Measurements from ENCODE around the gene CCDC85C. TPM values are rescaled to one million over a fixed set of nuclear protein-coding genes. Genes with fewer than 3 reads are reported as not detected.

The CCDC85C gene
- total RNA-seq, 1 donor from 2014 or later: 16.6 TPM

- no peak overlapping the region for H3K4me3 ChIP-seq (ENCODE audit: insufficient read depth, low read depth, low read length)
Measured at GRCh38 chr14:99595034-99595433, 9.0 kb downstream of the CCDC85C start.

GRCh38 chr14:99593971-99594841 is 9.8 kb downstream of the CCDC85C start:
- H3K4me1 ChIP-seq (ENCODE audit: insufficient read depth, low read length): peaks cover 17% of the 10 kb centered on the region
- no peaks in the 10 kb centered on the region for H3K9me3 ChIP-seq (ENCODE audit: insufficient read depth, low read depth, low read length)
- H3K27ac ChIP-seq (ENCODE audit: low read depth, low read length): no peak overlapping the region
- H4K20me1 ChIP-seq (ENCODE audit: insufficient read depth, low read length): peaks cover 86% of the 10 kb centered on the region
- peaks cover 96% of the 10 kb centered on the region for H3K79me2 ChIP-seq (ENCODE audit: insufficient read depth, low read length)
- Mint-ChIP-seq H3K4me3 (ENCODE audit: unreplicated experiment) (no peak overlapping the region), H3K27ac (ENCODE audit: unreplicated experiment) (no peak overlapping the region), H3K36me3 (ENCODE audit: low read depth, unreplicated experiment) (no peaks in the 10 kb centered on the region), H3K27me3 (ENCODE audit: low read depth, unreplicated experiment) (peaks cover 34% of the 10 kb centered on the region), H3K9me3 (ENCODE audit: unreplicated experiment) (no peaks in the 10 kb centered on the region), H3K4me1 (ENCODE audit: low read depth, unreplicated experiment) (peaks cover 12% of the 10 kb centered on the region)
- H3K4me3 ChIP-seq (ENCODE audit: insufficient read depth, low read depth, low read length): no peak overlapping the region
- H3K4me2 ChIP-seq (ENCODE audit: low read length): no peak overlapping the region
- FAIRE-seq (no peak), DNase-seq (ENCODE audit: low read depth) (no peak)
- H3K36me3 ChIP-seq (ENCODE audit: insufficient read depth, low read length): no peaks in the 10 kb centered on the region
- no peak overlapping the region for H2AFZ ChIP-seq (ENCODE audit: low read depth, low read length)
- TF ChIP-seq EZH2 (IDR thresholded peaks at IDR 0.05; ENCODE audit: insufficient read depth, low read length): no peak
- TF ChIP-seq CTCF (IDR thresholded peaks at IDR 0.05; ENCODE audit: insufficient read depth, low read depth, low read length): no peak
- H3K9ac ChIP-seq (ENCODE audit: low read length): no peak overlapping the region
- no peaks in the 10 kb centered on the region for H3K27me3 ChIP-seq (ENCODE audit: insufficient read depth, low read length)

More at GRCh38 chr14:99595034-99595433, 9.0 kb downstream of the CCDC85C start:
- Mint-ChIP-seq H3K9me3 (ENCODE audit: unreplicated experiment) (no peaks in the 10 kb centered on the region), H3K36me3 (ENCODE audit: low read depth, unreplicated experiment) (no peaks in the 10 kb centered on the region), H3K27me3 (ENCODE audit: low read depth, unreplicated experiment) (peaks cover 34% of the 10 kb centered on the region), H3K27ac (ENCODE audit: unreplicated experiment) (no peak overlapping the region), H3K4me3 (ENCODE audit: unreplicated experiment) (no peak overlapping the region), H3K4me1 (ENCODE audit: low read depth, unreplicated experiment) (peaks cover 7% of the 10 kb centered on the region)
- no peaks in the 10 kb centered on the region for H3K27me3 ChIP-seq (ENCODE audit: insufficient read depth, low read length)
- no peaks in the 10 kb centered on the region for H3K9me3 ChIP-seq (ENCODE audit: insufficient read depth, low read depth, low read length)
- H2AFZ ChIP-seq (ENCODE audit: low read depth, low read length): no peak overlapping the region
- FAIRE-seq (no peak), DNase-seq (ENCODE audit: low read depth) (no peak)
- peaks cover 85% of the 10 kb centered on the region for H4K20me1 ChIP-seq (ENCODE audit: insufficient read depth, low read length)
- H3K9ac ChIP-seq (ENCODE audit: low read length): no peak overlapping the region
- H3K4me2 ChIP-seq (ENCODE audit: low read length): no peak overlapping the region
- TF ChIP-seq CTCF (IDR thresholded peaks at IDR 0.05; ENCODE audit: insufficient read depth, low read depth, low read length) (no peak), EZH2 (IDR thresholded peaks at IDR 0.05; ENCODE audit: insufficient read depth, low read length) (no peak)
- no peak overlapping the region for H3K27ac ChIP-seq (ENCODE audit: low read depth, low read length)
- H3K36me3 ChIP-seq (ENCODE audit: insufficient read depth, low read length): no peaks in the 10 kb centered on the region
- peaks cover 14% of the 10 kb centered on the region for H3K4me1 ChIP-seq (ENCODE audit: insufficient read depth, low read length)
- peaks cover 96% of the 10 kb centered on the region for H3K79me2 ChIP-seq (ENCODE audit: insufficient read depth, low read length)
